Stimulated activated CD8-positive, alpha-beta memory T cell treated with anti-CD3 and anti-CD28 coated beads, Interleukin-12 subunit alpha, Interleukin-12 subunit beta, amount 100 ng/mL, for 4 hours (primary cell): Measurements from ENCODE around the gene CBFA2T3.
"Not testable (repeated sequence)": the region's sequence is repeated elsewhere in the genome, so short reads cannot be mapped to it uniquely, and the experiment has no call there.

Experiments
- DNase-seq: peaks from one replicate; pipeline ENCODE4 v3.0.0-alpha.2; 2020; ENCODE audit warnings: low read depth

CBFA2T3 gene

GRCh38 chr16:88922826-88923410 lies 54.1 kb downstream of the CBFA2T3 start:
- DNase-seq = no peak

- no peak for DNase-seq
Measured at GRCh38 chr16:88922114-88922825, 54.7 kb downstream of the CBFA2T3 start.

DNA sequence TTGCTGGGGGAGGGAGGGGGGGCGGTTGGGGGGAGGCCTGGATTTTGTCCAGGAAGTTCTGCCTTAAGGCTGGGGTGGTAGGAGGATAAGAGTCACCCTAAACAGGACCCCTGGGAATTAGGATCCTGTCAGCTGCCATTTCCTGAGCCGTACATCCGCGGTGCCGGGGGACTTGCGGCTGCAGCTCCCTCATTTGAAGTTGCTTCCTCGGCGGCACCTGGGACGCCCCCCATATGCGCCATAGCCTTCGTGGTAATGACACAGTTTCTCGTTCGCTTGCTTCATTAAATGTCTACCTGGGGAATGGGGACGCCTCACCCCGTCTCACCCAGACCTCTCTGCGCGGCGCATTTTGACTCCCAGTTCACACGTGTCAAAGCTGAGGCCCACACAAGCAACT lies 55.4 kb downstream of the CBFA2T3 start:
- DNase-seq = no peak

- DNase-seq = no peak
Measured at GRCh38 chr16:88920618-88921590, 56.1 kb downstream of the CBFA2T3 start.

- DNase-seq = no peak
Measured at GRCh38 chr16:88919936-88920335, 57.1 kb downstream of the CBFA2T3 start.

DNA sequence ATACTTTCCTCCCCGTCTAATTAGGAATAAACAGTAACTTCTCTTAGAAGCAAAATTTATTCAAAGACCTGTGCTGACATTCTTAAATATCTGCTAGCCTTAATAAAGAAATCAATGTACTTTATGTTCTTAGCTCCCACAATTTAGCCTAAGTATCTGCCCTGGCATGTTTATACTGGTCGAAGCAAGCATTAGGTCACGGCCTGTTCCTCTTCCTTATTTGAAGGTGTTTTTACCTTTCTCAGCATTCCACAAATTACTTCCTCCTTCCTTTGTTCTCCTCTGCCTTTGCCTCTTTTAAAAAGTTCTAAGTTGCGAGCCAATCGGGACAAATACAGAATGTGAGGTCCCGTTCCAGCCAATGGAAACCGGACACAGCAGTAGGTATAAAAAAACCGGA lies 58.1 kb downstream of the CBFA2T3 start:
- DNase-seq = not testable (repeated sequence)

- no peak for DNase-seq
Measured at GRCh38 chr16:88917915-88918627, 58.9 kb downstream of the CBFA2T3 start.

- no peak for DNase-seq
Measured at GRCh38 chr16:88917146-88917914, 59.7 kb downstream of the CBFA2T3 start.

- no peak for DNase-seq
Measured at GRCh38 chr16:88915639-88916327, 61.2 kb downstream of the CBFA2T3 start.

GRCh38 chr16:88914750-88915368 lies 62.1 kb downstream of the CBFA2T3 start:
- no peak for DNase-seq

- DNase-seq = no peak
Measured at GRCh38 chr16:88913870-88914269, 63.1 kb downstream of the CBFA2T3 start.

DNA sequence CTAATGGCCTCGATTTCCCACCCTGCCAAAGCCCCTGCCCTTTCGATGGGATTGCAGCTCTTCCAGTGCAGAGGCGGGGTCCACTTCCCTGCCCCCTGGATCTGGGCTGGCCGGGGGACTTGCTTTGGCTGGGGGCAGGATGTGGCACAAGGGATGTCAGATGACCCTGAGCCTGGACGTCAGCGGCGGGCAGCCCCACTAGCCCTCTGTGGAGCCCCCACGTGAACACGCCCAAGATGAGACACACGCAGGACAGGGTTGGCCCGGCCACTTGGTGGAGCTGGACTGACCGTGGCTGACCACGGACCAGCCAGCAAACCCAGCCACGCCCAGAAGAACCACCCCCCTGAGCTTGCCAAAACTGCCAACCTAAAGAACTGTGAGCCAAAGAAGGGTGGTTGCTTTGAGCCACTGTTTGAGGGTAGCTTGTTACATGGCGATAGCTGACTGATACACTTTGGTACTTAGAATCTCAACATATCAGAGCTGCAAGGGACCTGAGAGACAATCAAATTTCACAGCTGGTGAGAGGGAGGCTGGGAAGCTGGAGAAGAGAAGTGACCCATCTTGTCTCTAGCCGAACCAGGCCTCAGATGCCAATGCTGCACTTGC lies 63.9 kb downstream of the CBFA2T3 start:
- DNase-seq = no peak

GRCh38 chr16:88912556-88912955 lies 64.5 kb downstream of the CBFA2T3 start:
- DNase-seq = no peak

GRCh38 chr16:88911946-88912310 lies 65.1 kb downstream of the CBFA2T3 start:
- no peak for DNase-seq

DNA sequence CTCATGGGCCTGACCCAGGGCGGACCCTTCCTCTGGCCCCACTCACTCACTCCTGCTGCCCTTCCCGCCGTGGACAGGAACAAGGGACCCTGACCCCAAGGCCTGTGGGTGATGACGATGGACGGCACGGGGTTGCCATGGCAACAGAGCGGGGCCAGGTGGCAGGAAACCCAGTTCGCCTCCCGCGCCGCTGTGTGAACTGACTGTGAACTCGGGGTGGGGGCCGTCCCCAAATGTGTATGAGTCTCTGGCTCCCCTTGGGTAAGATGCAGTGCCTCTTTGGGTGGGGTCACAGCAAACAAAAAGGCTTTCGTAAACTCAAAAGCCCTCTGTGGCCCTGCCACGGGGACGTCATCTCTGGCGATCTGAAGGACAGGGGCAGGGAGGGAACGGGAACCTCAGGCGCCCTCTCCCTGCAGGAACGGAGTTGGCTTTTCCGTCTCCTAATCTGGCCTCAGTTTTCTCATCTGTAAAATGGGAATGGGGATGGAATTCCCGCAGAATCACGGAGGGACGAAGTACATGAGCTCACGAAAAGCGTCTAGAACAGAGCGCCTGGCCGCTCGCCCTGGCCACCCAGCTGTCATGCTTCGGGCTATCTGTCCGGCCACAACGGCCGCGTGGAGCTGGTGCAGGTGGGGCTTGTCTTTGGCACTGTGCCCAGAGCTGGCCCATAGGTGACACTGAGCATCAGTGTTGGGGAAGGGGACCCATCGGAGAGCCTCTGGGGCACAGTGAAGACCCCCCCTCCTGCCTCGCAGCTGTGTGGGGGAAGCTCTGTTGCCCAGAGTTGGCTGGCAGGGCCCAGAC lies 65.7 kb downstream of the CBFA2T3 start:
- no peak for DNase-seq

GRCh38 chr16:88910284-88911135 lies 66.5 kb downstream of the CBFA2T3 start:
- DNase-seq = no peak

DNA sequence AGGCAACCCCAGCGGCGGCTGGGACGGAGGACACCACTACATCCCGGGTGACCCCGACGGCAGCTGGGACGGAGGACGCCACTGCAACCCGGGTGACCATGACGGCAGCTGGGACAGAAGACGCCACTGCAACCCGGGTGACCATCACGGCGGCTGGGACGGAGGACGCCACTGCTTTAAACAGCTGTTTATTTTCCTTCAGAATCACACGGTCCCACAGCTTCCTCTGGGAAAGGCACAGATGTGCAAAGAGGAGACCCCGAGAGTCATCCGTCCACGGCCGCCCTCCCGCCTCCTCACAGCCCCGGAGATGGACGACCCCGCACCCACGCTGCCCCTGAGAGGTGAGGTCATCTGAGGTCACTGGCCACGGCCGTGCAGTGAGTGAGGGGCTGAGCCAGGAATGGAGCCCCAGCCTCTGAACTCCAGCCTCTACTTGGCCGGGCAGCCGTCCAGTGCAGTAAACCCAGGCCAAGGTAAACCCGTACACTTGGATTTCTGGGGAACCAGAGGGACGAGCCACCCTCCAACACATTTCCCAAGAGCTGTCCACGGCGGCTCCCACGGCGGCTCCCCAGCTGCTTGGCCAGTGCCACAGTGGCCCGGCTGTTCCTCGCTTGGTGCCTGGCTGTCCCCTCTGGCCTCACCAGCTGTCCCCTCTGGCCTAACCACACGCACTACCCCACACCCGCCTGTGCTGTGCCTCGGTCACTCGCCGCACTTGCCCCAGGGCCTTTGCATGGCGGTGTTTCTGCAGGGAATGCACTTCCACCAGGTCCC lies 67.4 kb downstream of the CBFA2T3 start:
- DNase-seq = no peak
